B cell (primary cell): ENCODE data around the gene MYL12B. TPM values are rescaled to one million over a fixed set of nuclear protein-coding genes. Genes with fewer than 3 reads are reported as not detected.

ENCODE experiments used
- ATAC-seq: fragments of 200-7000 bp; cut with Tn5 transposase; one replicate; pipeline ENCODE4 v1.10.0; 2021; ENCODE audit warnings: low read depth, mild to moderate bottlenecking, moderate number of reproducible peaks, moderate library complexity
- CTCF ChIA-PET: fragments of 350-600 bp; sonication (Branson Sonifier 250); formaldehyde crosslinking; loops from one replicate; lab custom pipeline; 2021; ENCODE audit warnings: antibody characterized with exemption, inconsistent platforms; lab: Charles Lee
- POLR2A ChIA-PET: fragments of 350-600 bp; sonication (Branson Sonifier 250); formaldehyde crosslinking; loops from one replicate; lab custom pipeline; 2021; ENCODE audit warnings: antibody characterized with exemption; lab: Charles Lee
- DNase-seq: peaks from one replicate; pipeline ENCODE4 v3.0.0; 2013
- H2AFZ ChIP-seq: 2 replicates; pipeline ENCODE4 v1.6.1; 2012; ENCODE audit warnings: mild to moderate bottlenecking, low read depth, low read length; ENCODE audit not compliant: insufficient read depth, poor library complexity, severe bottlenecking
- H3K27ac ChIP-seq, 2 donors: 1 replicate in 1 of 2; 2 replicates in 1 of 2; pipeline ENCODE4 v1.5.1; 2012 to 2013; ENCODE audit warnings: low read length in 2 of 2, mild to moderate bottlenecking in 2 of 2, moderate library complexity in 1 of 2
- H3K27me3 ChIP-seq, 4 experiments: fragments of 200-600 bp in 1 of 4; sonication (generic) in 1 of 4; replicated peaks in 1 of 4; 1 replicate in 2 of 4; 2 replicates in 2 of 4; pipeline versions ENCODE4 v1.6.1 to v1.7.0; 2013 to 2016; ENCODE audit warnings: low read length in 3 of 4, mild to moderate bottlenecking in 2 of 4, mixed read lengths in 1 of 4, moderate library complexity in 1 of 4; ENCODE audit not compliant: insufficient read depth in 4 of 4, control insufficient read depth in 3 of 4; ENCODE audit errors: control extremely low read depth in 1 of 4
- H3K36me3 ChIP-seq, 2 experiments: replicated peaks in 1 of 2; 1 replicate in 1 of 2; 2 replicates in 1 of 2; pipeline versions ENCODE4 v1.6.1 to v1.7.1; 2013; ENCODE audit warnings: low read length in 1 of 2; ENCODE audit not compliant: insufficient read depth in 2 of 2, control insufficient read depth in 1 of 2; ENCODE audit errors: control extremely low read depth in 1 of 2, extremely low read depth in 1 of 2
- H3K4me1 ChIP-seq, 2 donors: fragments of 200-600 bp in 1 of 2; sonication (generic) in 1 of 2; 1 replicate in 1 of 2; 2 replicates in 1 of 2; pipeline versions ENCODE4 v1.5.1 to v1.6.1; 2013 to 2017; ENCODE audit warnings: low read length in 2 of 2; ENCODE audit not compliant: control insufficient read depth in 2 of 2, insufficient read depth in 2 of 2
- H3K4me2 ChIP-seq: replicated peaks from 2 replicates; pipeline ENCODE3; 2012; ENCODE audit warnings: mild to moderate bottlenecking, low read depth, low read length; ENCODE audit not compliant: poor library complexity, severe bottlenecking
- H3K4me3 ChIP-seq, 5 experiments: fragments of 200-600 bp in 1 of 5; sonication (generic) in 1 of 5; 1 replicate in 3 of 5; 2 replicates in 2 of 5; pipeline versions ENCODE4 v1.5.1 to v1.7.0; 2011 to 2016; ENCODE audit warnings: low read length in 4 of 5, mild to moderate bottlenecking in 4 of 5, low read depth in 2 of 5, control low read depth in 1 of 5, moderate library complexity in 1 of 5; ENCODE audit not compliant: insufficient read depth in 1 of 5; ENCODE audit errors: control extremely low read depth in 1 of 5, extremely low read depth in 1 of 5
- H3K79me2 ChIP-seq: fragments of 200-600 bp; sonication (generic); one replicate; pipeline ENCODE4 v1.6.0; 2016; ENCODE audit warnings: low read length; ENCODE audit not compliant: control insufficient read depth, insufficient read depth
- H3K9ac ChIP-seq: fragments of 200-600 bp; sonication (generic); 2 replicates; pipeline ENCODE4 v1.6.1; 2017; ENCODE audit warnings: mild to moderate bottlenecking, low read length, moderate library complexity
- H3K9me3 ChIP-seq, 3 donors: one replicate each; pipeline versions ENCODE4 v1.6.1 to v1.7.1; 2013; ENCODE audit warnings: low read length in 2 of 3; ENCODE audit not compliant: control insufficient read depth in 2 of 3, insufficient read depth in 1 of 3; ENCODE audit errors: control extremely low read depth in 1 of 3
- H4K20me1 ChIP-seq: 2 replicates; pipeline ENCODE4 v1.6.0; 2012; ENCODE audit warnings: mild to moderate bottlenecking, low read length; ENCODE audit not compliant: insufficient read depth, control insufficient read depth, poor library complexity, severe bottlenecking
- H3K27ac Mint-ChIP-seq: one replicate; pipeline ENCODE4 v1.8.0; 2021; ENCODE audit warnings: mixed read lengths
- H3K27me3 Mint-ChIP-seq: one replicate; pipeline ENCODE4 v1.8.0; 2021; ENCODE audit warnings: mixed read lengths
- H3K4me1 Mint-ChIP-seq: one replicate; pipeline ENCODE4 v1.8.0; 2021; ENCODE audit warnings: mixed read lengths
- H3K4me3 Mint-ChIP-seq: one replicate; pipeline ENCODE4 v1.8.0; 2021; ENCODE audit warnings: mixed read lengths
- H3K9me3 Mint-ChIP-seq: one replicate; pipeline ENCODE4 v1.8.0; 2022; ENCODE audit warnings: mixed read lengths; ENCODE audit not compliant: insufficient read depth
- CTCF ChIP-seq: fragments of 200-600 bp; IDR thresholded peaks from one replicate; pipeline ENCODE4 v1.8.0; 2022; ENCODE audit warnings: antibody characterized with exemption, mild to moderate bottlenecking
- EZH2 ChIP-seq: IDR thresholded peaks from 2 replicates; pipeline ENCODE4 v1.6.1; 2012; ENCODE audit warnings: borderline replicate concordance, low read depth, mild to moderate bottlenecking, moderate library complexity, low read length; ENCODE audit not compliant: insufficient read depth, poor library complexity, severe bottlenecking
- WGBS: methylation state at CpG from one replicate; pipeline ENCODE4 v1.1.5; 2013; ENCODE audit warnings: missing lambda C conversion rate; ENCODE audit not compliant: insufficient coverage; 5-methylcytosine and 5-hydroxymethylcytosine counted together
- intact Hi-C: fragments of 100-400 bp; cut with micrococcal nuclease; formaldehyde crosslinking; loops from one replicate; pipeline ENCODE4 v1.10.0; 2022
- polyA plus RNA-seq: library from polyadenylated mRNA; depleted of rRNA; stranded (reverse); fragments of >200 nt; gene quantifications from 2 replicates; pipeline ENCODE4 v1.2.3, GENCODE V29; 2012
- total RNA-seq, 2 donors: library from RNA; stranded (reverse); fragments of 120-200 nt in 1 of 2; gene quantifications; 1 replicate in 1 of 2; 2 replicates in 1 of 2; pipeline versions ENCODE4 v1.2.3 to v1.2.4, GENCODE V29; 2013 to 2022

Gene MYL12B
- total and polyA plus RNA-seq, 2 donors (not counting 1 experiment from before 2014, with no cell fraction given) = 127 to 139 TPM

DNA sequence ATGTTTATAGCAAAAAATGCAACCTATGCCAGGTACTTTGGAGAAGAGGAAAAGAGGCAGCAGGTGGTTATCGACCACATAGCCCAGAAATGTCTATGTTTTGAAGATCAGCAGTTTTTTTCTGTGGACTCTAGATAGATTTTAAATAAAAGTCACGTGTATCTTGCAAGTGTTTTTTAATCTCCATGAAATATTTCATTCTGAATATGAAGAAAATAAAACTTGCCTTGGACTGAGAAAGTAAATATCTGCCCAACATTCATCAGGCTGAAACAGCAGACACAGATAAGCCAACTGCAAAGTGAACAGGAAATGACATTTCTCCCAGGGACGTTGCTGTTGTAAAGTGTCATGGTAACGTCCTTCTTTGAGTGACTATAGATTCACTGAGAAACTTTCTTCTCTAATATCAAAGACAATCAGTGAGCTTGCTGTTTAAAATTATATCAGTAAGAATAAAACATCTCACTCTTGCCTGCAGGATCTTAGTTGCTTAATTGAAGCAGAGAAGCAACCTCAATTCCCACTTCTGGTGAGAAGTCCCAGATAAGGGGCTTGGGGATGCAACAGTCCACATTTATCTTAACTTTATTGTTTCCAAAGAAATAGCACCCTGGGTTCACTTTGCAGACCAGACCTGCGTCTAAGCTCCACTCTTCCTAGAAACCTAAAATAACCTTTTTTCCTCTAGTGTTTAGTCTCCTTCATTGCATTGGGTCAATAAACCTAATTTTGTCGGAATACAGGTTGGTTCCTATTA lies 48.5 kb upstream of the MYL12B start:
- Histone ChIP-seq H3K27ac (no peak overlapping the region), H3K36me3 (no peaks in the 10 kb centered on the region), H3K27me3 (no peaks in the 10 kb centered on the region), H4K20me1 (no peaks in the 10 kb centered on the region), H3K9ac (no peak overlapping the region), H2AFZ (no peak overlapping the region), H3K4me3 (no peak overlapping the region), H3K4me1 (no peaks in the 10 kb centered on the region), H3K4me2 (no peak overlapping the region), H3K79me2 (no peaks in the 10 kb centered on the region), H3K9me3 (no peaks in the 10 kb centered on the region)
- intact Hi-C loops = no loop called here
- Mint-ChIP-seq H3K4me1 (no peaks in the 10 kb centered on the region), H3K9me3 (no peaks in the 10 kb centered on the region), H3K27me3 (no peaks in the 10 kb centered on the region), H3K4me3 (no peak overlapping the region), H3K27ac (no peak overlapping the region)
- ATAC-seq (no peak), DNase-seq (no peak)
- ChIA-PET POLR2A (interaction anchor here (0.6 kb wide), 1 partner anchor 56 kb away, joined by 3 read pairs; no protein-coding TSS in a partner anchor), CTCF (interaction anchor here (1.0 to 1.5 kb wide), 2 partner anchors 32 kb away, joined by 3 read pairs; no protein-coding TSS in a partner anchor)
- WGBS = 36% methylated on average over 3 of the region's 6 CpGs
- TF ChIP-seq EZH2 (no peak), CTCF (no peak)

GRCh38 chr18:3214855-3215637 lies 46.9 kb upstream of the MYL12B start:
- ATAC-seq (no peak), DNase-seq (no peak)
- H3K4me1 Mint-ChIP-seq = no peaks in the 10 kb centered on the region
- no peak overlapping the region for H3K4me3 ChIP-seq
- no peak overlapping the region for H3K27ac ChIP-seq
- H3K27me3 ChIP-seq = no peaks in the 10 kb centered on the region
- H3K36me3 ChIP-seq = no peaks in the 10 kb centered on the region
- no peak for TF ChIP-seq EZH2
- no peak for TF ChIP-seq CTCF
- no peaks in the 10 kb centered on the region for H3K9me3 ChIP-seq
- H3K27me3 Mint-ChIP-seq = no peaks in the 10 kb centered on the region
- no peak overlapping the region for H2AFZ ChIP-seq
- no peak overlapping the region for H3K4me2 ChIP-seq
- H3K4me3 Mint-ChIP-seq = no peak overlapping the region
- no peak overlapping the region for H3K27ac Mint-ChIP-seq
- H3K9me3 Mint-ChIP-seq = no peaks in the 10 kb centered on the region
- ChIA-PET POLR2A (no interaction called here), CTCF (no interaction called here)
- no peaks in the 10 kb centered on the region for H3K79me2 ChIP-seq
- no peaks in the 10 kb centered on the region for H4K20me1 ChIP-seq
- intact Hi-C loops = no loop called here
- WGBS = 98% methylated on average over 27 of the region's 36 CpGs
- no peaks in the 10 kb centered on the region for H3K4me1 ChIP-seq
- no peak overlapping the region for H3K9ac ChIP-seq
